HepG2 (cell line): ENCODE measurements around the gene CPNE2. TPM values are rescaled to one million over a fixed set of nuclear protein-coding genes. Genes with fewer than 3 reads are reported as not detected.

Source experiments
- ATAC-seq: fragments of 200-7000 bp; cut with Tn5 transposase; 3 replicates; pipeline ENCODE4 v1.9.1; 2020; ENCODE audit warnings: mild to moderate bottlenecking, moderate library complexity
- BruUV-seq: library from RNA; stranded (reverse); fragments of 400-500 nt; replicated peaks from 2 replicates; lab custom pipeline; 2021; lab: Mats Ljungman, UMichigan
- CTCF ChIA-PET: fragments of 300-600 bp; formaldehyde crosslinking; extraction: SDS; loops from one replicate; lab custom pipeline; 2021; ENCODE audit warnings: low total read pairs, inconsistent platforms, low intra/inter-chr PET ratio; lab: Yijun Ruan, JAX
- POLR2A ChIA-PET: fragments of 350-600 bp; sonication (Branson Sonifier 250); formaldehyde crosslinking; loops from one replicate; lab custom pipeline; 2020; ENCODE audit warnings: antibody characterized with exemption, inconsistent platforms; lab: Yijun Ruan, JAX
- DNase-seq: peaks from one replicate; pipeline ENCODE4 v3.0.0-alpha.2; 2015; ENCODE audit warnings: low spot score
- FAIRE-seq: peaks from 3 replicates; lab custom pipeline; 2011; peaks lifted over from hg19 to GRCh38; lab: Jason Lieb, UNC
- H2AFZ ChIP-seq: one replicate; pipeline ENCODE4 v1.6.1; 2011; ENCODE audit warnings: low read length, inconsistent platforms
- H3K27ac ChIP-seq: fragments of 300-600 bp; 3 replicates; pipeline ENCODE4 v1.8.0; 2011; ENCODE audit warnings: mixed run types, mild to moderate bottlenecking, mixed read lengths, low read length, inconsistent platforms; ENCODE audit not compliant: insufficient read depth; ENCODE audit errors: extremely low read length
- H3K27me3 ChIP-seq, 2 experiments: fragments of 200-600 bp in 1 of 2; 2 replicates in 1 of 2; 3 replicates in 1 of 2; pipeline versions ENCODE4 v1.6.0 to v1.8.0; 2011; ENCODE audit warnings: low read length in 2 of 2, mild to moderate bottlenecking in 2 of 2, moderate library complexity in 2 of 2, inconsistent platforms in 1 of 2; ENCODE audit not compliant: insufficient read depth in 2 of 2, control insufficient read depth in 1 of 2
- H3K36me3 ChIP-seq, 2 experiments: fragments of 200-600 bp in 1 of 2; replicated peaks in 1 of 2; 2 replicates in 1 of 2; 3 replicates in 1 of 2; pipeline versions ENCODE4 v1.5.1 to v1.8.0; 2011; ENCODE audit warnings: low read length in 2 of 2, inconsistent platforms in 1 of 2; ENCODE audit not compliant: insufficient read depth in 2 of 2, control insufficient read depth in 1 of 2
- H3K4me1 ChIP-seq: 2 replicates; pipeline ENCODE4 v1.5.1; 2012; ENCODE audit warnings: low read length, inconsistent platforms; ENCODE audit not compliant: insufficient read depth
- H3K4me2 ChIP-seq: 2 replicates; pipeline ENCODE4 v1.6.0; 2011; ENCODE audit warnings: low read depth, low read length, inconsistent platforms
- H3K4me3 ChIP-seq, 3 experiments: fragments of 200-600 bp in 1 of 3; sonication (generic), shearing (Covaris generic) in 1 of 3; replicated peaks in 1 of 3; 2 replicates each; pipeline ENCODE4 v1.5.1; 2011 to 2016; ENCODE audit warnings: low read length in 3 of 3, inconsistent platforms in 2 of 3, low read depth in 2 of 3, mild to moderate bottlenecking in 2 of 3, control low read depth in 1 of 3, mixed read lengths in 1 of 3; ENCODE audit not compliant: insufficient read depth in 1 of 3
- H3K79me2 ChIP-seq: one replicate; pipeline ENCODE4 v1.6.1; 2011; ENCODE audit warnings: low read length, inconsistent platforms; ENCODE audit not compliant: insufficient read depth
- H3K9ac ChIP-seq: 2 replicates; pipeline ENCODE4 v1.6.0; 2011; ENCODE audit warnings: mild to moderate bottlenecking, low read depth, low read length, inconsistent platforms; ENCODE audit not compliant: insufficient read depth
- H3K9me3 ChIP-seq: 2 replicates; pipeline ENCODE4 v1.5.1; 2012; ENCODE audit warnings: mild to moderate bottlenecking, low read length
- H4K20me1 ChIP-seq: 2 replicates; pipeline ENCODE4 v1.6.0; 2011; ENCODE audit warnings: inconsistent platforms, mild to moderate bottlenecking, low read length, moderate library complexity; ENCODE audit not compliant: insufficient read depth
- CEBPB ChIP-seq: IDR thresholded peaks from 2 replicates; pipeline ENCODE4 v1.6.1; 2011; ENCODE audit warnings: low read depth, low read length, improper control_type of control experiment, borderline replicate concordance
- MEIS2 ChIP-seq: sonication (generic); formaldehyde crosslinking; IDR thresholded peaks from 2 replicates; pipeline ENCODE4 v1.9.0; 2021; ENCODE audit warnings: mild to moderate bottlenecking, missing genetic modification reagents
- NFKBIZ ChIP-seq: IDR thresholded peaks from 2 replicates; pipeline ENCODE4 v1.6.1; 2018; ENCODE audit warnings: missing genetic modification reagents, missing compliant biosample characterization
- PHF5A ChIP-seq: IDR thresholded peaks from one replicate; pipeline ENCODE4 v1.6.1; 2018; ENCODE audit warnings: low read depth, missing genetic modification reagents; ENCODE audit not compliant: unreplicated experiment
- RFXAP ChIP-seq: sonication (generic); formaldehyde crosslinking; IDR thresholded peaks from 2 replicates; pipeline ENCODE4 v1.4.0; 2020; ENCODE audit warnings: missing genetic modification reagents, borderline replicate concordance
- SRF ChIP-seq: IDR thresholded peaks from 2 replicates; pipeline ENCODE4 v1.6.1; 2011; ENCODE audit warnings: mild to moderate bottlenecking, low read depth, low read length, moderate library complexity
- XRCC5 ChIP-seq: fragments of 200-400 bp; formaldehyde crosslinking; optimal IDR thresholded peaks from 2 replicates; pipeline ENCODE3; 2017; ENCODE audit warnings: mild to moderate bottlenecking, low read length
- ZNF138 ChIP-seq: sonication (generic); formaldehyde crosslinking; IDR thresholded peaks from 2 replicates; pipeline ENCODE4 v1.5.0; 2020; ENCODE audit warnings: mild to moderate bottlenecking, low read depth, missing genetic modification reagents
- WGBS: methylation state at CpG from one replicate; pipeline ENCODE4 v1.1.6; 2017; ENCODE audit warnings: low lambda C conversion rate; 5-methylcytosine and 5-hydroxymethylcytosine counted together
- in situ Hi-C: cut with HindIII; loops from 2 replicates; pipeline ENCODE4 v1.10.0; 2017; ENCODE audit warnings: low pct_unique_long_range_greater_than_20kb; ENCODE audit not compliant: extremely low pct_ligation_motif_present
- intact Hi-C: fragments of 100-400 bp; cut with micrococcal nuclease; formaldehyde crosslinking; loops from one replicate; pipeline ENCODE4 v1.10.0; 2022; ENCODE audit not compliant: unreplicated experiment
- polyA plus RNA-seq, 8 experiments: library from polyadenylated mRNA; depleted of rRNA in 3 of 8; stranded (reverse) in 7 of 8; unstranded in 1 of 8; fragments of >200 nt; fragmentation: Illumina TruSeq in 4 of 8; extraction: Trizol in 4 of 8; gene quantifications; 2 replicates each; pipeline versions ENCODE4 v1.2.1 to v1.2.3, GENCODE V29; 2011 to 2016; ENCODE audit warnings: low read depth in 4 of 8, missing spikeins in 1 of 8, mixed read lengths in 1 of 8; ENCODE audit not compliant: insufficient read depth in 1 of 8
- total RNA-seq, 5 experiments: library from RNA; depleted of rRNA; stranded (reverse); fragments of >200 nt; fragmentation: Illumina TruSeq; extraction: Trizol; gene quantifications; 2 replicates each; pipeline ENCODE4 v1.2.3, GENCODE V29; 2016; ENCODE audit warnings: low read depth in 1 of 5
- TF ChIP-seq, protein P1 (sequence below): sonication (generic); formaldehyde crosslinking; conservative IDR thresholded peaks from 2 replicates; pipeline ENCODE4 v1.4.0; 2020; ENCODE audit warnings: missing genetic modification reagents
- TF ChIP-seq, protein P2 (sequence below): sonication (generic); formaldehyde crosslinking; IDR thresholded peaks from 2 replicates; pipeline ENCODE4; 2020; ENCODE audit warnings: missing genetic modification reagents, mild to moderate bottlenecking, borderline replicate concordance
- TF ChIP-seq, protein P3 (sequence below): sonication (generic); formaldehyde crosslinking; conservative IDR thresholded peaks from 2 replicates; pipeline ENCODE4 v1.4.0; 2020; ENCODE audit warnings: missing genetic modification reagents

CPNE2 gene
- total and polyA plus RNA-seq, 2 of the 13 experiments (the other 11 are each of a cell fraction or from before 2014, with no cell fraction given): 10.6 to 23.3 TPM

DNA sequence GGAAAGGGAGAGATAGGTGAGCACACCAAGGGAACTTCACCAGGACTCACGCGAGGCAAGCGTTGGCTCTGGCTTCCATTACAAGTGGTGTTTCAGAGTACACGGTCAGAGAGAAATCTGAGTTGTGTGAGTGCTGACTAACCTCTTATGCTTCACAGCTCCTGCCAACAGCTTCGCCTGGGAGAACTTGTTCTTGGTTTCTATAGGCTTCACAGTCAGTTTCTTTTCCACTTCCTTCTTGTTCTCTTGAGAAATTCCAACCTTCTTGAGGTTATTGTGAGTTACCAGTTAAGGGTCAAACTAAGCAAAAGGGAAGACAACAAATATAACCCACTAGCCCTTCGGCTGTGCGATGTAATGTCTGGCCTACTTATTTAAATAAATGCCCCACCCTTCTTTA, 74.6 kb downstream of the CPNE2 start:
- Histone ChIP-seq H3K27ac (no peak overlapping the region), H2AFZ (no peak overlapping the region), H3K9me3 (no peaks in the 10 kb centered on the region), H3K27me3 (no peaks in the 10 kb centered on the region), H4K20me1 (no peaks in the 10 kb centered on the region), H3K9ac (no peak overlapping the region)
- CTCF ChIA-PET: interaction anchor here (1.6 to 2.4 kb wide), 2 partner anchors 83 to 202 kb away, joined by 4 to 16 read pairs; no protein-coding TSS in a partner anchor
- over 99% methylated on average over 7 of the region's 7 CpGs for WGBS
- FAIRE-seq: no peak
- intact Hi-C loops (no loop called here), in situ Hi-C loops (loop anchor here (5.0 kb wide), 1 partner anchor 75 kb away; the partner anchor contains the start of gene CPNE2)
- TF ChIP-seq SRF (no peak), PHF5A (no peak), ZNF138 (CRISPR knock-in tag) (no peak), NFKBIZ (CRISPR knock-in tag) (no peak), CEBPB (no peak), RFXAP (no peak), XRCC5 (no peak), MEIS2 (no peak)
- TF ChIP-seq, protein P1, sequence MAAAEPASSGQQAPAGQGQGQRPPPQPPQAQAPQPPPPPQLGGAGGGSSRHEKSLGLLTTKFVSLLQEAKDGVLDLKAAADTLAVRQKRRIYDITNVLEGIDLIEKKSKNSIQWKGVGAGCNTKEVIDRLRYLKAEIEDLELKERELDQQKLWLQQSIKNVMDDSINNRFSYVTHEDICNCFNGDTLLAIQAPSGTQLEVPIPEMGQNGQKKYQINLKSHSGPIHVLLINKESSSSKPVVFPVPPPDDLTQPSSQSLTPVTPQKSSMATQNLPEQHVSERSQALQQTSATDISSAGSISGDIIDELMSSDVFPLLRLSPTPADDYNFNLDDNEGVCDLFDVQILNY (CRISPR knock-in tag): no peak
- TF ChIP-seq, protein P2, sequence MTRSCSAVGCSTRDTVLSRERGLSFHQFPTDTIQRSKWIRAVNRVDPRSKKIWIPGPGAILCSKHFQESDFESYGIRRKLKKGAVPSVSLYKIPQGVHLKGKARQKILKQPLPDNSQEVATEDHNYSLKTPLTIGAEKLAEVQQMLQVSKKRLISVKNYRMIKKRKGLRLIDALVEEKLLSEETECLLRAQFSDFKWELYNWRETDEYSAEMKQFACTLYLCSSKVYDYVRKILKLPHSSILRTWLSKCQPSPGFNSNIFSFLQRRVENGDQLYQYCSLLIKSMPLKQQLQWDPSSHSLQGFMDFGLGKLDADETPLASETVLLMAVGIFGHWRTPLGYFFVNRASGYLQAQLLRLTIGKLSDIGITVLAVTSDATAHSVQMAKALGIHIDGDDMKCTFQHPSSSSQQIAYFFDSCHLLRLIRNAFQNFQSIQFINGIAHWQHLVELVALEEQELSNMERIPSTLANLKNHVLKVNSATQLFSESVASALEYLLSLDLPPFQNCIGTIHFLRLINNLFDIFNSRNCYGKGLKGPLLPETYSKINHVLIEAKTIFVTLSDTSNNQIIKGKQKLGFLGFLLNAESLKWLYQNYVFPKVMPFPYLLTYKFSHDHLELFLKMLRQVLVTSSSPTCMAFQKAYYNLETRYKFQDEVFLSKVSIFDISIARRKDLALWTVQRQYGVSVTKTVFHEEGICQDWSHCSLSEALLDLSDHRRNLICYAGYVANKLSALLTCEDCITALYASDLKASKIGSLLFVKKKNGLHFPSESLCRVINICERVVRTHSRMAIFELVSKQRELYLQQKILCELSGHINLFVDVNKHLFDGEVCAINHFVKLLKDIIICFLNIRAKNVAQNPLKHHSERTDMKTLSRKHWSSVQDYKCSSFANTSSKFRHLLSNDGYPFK: no peak
- TF ChIP-seq, protein P3, sequence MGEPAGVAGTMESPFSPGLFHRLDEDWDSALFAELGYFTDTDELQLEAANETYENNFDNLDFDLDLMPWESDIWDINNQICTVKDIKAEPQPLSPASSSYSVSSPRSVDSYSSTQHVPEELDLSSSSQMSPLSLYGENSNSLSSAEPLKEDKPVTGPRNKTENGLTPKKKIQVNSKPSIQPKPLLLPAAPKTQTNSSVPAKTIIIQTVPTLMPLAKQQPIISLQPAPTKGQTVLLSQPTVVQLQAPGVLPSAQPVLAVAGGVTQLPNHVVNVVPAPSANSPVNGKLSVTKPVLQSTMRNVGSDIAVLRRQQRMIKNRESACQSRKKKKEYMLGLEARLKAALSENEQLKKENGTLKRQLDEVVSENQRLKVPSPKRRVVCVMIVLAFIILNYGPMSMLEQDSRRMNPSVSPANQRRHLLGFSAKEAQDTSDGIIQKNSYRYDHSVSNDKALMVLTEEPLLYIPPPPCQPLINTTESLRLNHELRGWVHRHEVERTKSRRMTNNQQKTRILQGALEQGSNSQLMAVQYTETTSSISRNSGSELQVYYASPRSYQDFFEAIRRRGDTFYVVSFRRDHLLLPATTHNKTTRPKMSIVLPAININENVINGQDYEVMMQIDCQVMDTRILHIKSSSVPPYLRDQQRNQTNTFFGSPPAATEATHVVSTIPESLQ (CRISPR knock-in tag): no peak
- TF ChIP-seq, all 625 proteins: peak for 0
- Histone ChIP-seq H3K4me1 (no peaks in the 10 kb centered on the region), H3K36me3 (peaks cover 21 to 60% of the 10 kb centered on the region in 2 experiments), H3K4me2 (no peak overlapping the region), H3K79me2 (no peaks in the 10 kb centered on the region), H3K4me3 (no peak overlapping the region)
- POLR2A ChIA-PET: no interaction called here
- BruUV-seq: no TSS peak
- ATAC-seq: no peak
- no peak for DNase-seq
